HCT116 (cell line): ENCODE data around the gene SERTM1.

Source experiments
- ATF3 ChIP-seq: IDR thresholded peaks from 2 replicates; pipeline ENCODE4 v1.6.1; 2012
- CEBPB ChIP-seq: IDR thresholded peaks from 2 replicates; pipeline ENCODE4 v1.6.1; 2012; ENCODE audit warnings: low read depth
- CTCF ChIP-seq, 3 experiments: fragments of 200-600 bp in 1 of 3; sonication (generic) in 1 of 3; IDR thresholded peaks in 2 of 3; conservative IDR thresholded peaks in 1 of 3; 2 replicates each; pipeline ENCODE4 v1.5.1; 2012 to 2017; ENCODE audit warnings: low read depth in 2 of 3, low read length in 2 of 3, antibody characterized with exemption in 1 of 3, borderline replicate concordance in 1 of 3, control low read depth in 1 of 3, mild to moderate bottlenecking in 1 of 3, mixed read lengths in 1 of 3, mixed run types in 1 of 3, moderate library complexity in 1 of 3; ENCODE audit not compliant: insufficient read depth in 1 of 3
- EGR1 ChIP-seq: IDR thresholded peaks from 2 replicates; pipeline ENCODE4 v1.6.1; 2012; ENCODE audit warnings: low read depth
- EZH2 ChIP-seq: fragments of 200-600 bp; sonication (generic); IDR thresholded peaks from 2 replicates; pipeline ENCODE4 v1.6.1; 2017; ENCODE audit warnings: antibody characterized with exemption, mixed run types
- EZH2phosphoT487 ChIP-seq: fragments of 200-600 bp; IDR thresholded peaks from 2 replicates; pipeline ENCODE4 v1.6.1; 2018; ENCODE audit warnings: antibody characterized with exemption, borderline replicate concordance
- MAX ChIP-seq: IDR thresholded peaks from 2 replicates; pipeline ENCODE4 v1.6.1; 2012
- POLR2A ChIP-seq: IDR thresholded peaks from 2 replicates; pipeline ENCODE4 v1.7.0; 2011; ENCODE audit warnings: borderline replicate concordance; ENCODE audit not compliant: insufficient read depth, insufficient read length; ENCODE audit errors: extremely low read depth
- POLR2AphosphoS5 ChIP-seq: IDR thresholded peaks from 2 replicates; pipeline ENCODE4 v1.6.1; 2011; ENCODE audit warnings: mild to moderate bottlenecking, low read depth, low read length, moderate library complexity
- RAD21 ChIP-seq: IDR thresholded peaks from 2 replicates; pipeline ENCODE4 v1.6.1; 2012; ENCODE audit warnings: low read depth, mild to moderate bottlenecking
- REST ChIP-seq: IDR thresholded peaks from 2 replicates; pipeline ENCODE4 v1.6.1; 2012; ENCODE audit warnings: low read depth
- ZBTB33 ChIP-seq: IDR thresholded peaks from 2 replicates; pipeline ENCODE4 v1.6.1; 2011; ENCODE audit warnings: mild to moderate bottlenecking, low read length, moderate library complexity; ENCODE audit not compliant: insufficient replicate concordance; ENCODE audit errors: extremely low read depth

GRCh38 chr13:36683701-36684100 lies 9.9 kb downstream of the SERTM1 start:
- TF ChIP-seq EZH2 (no peak), CTCF (IDR thresholded peaks at IDR 0.05 in 2 of 3, conservative IDR thresholded peaks at IDR 0.05 in 1 of 3; ENCODE audit: borderline replicate concordance in 1 of 3, insufficient read depth in 1 of 3, low read depth in 2 of 3, low read length in 2 of 3) (no peak), RAD21 (no peak), REST (no peak), POLR2A (no peak), POLR2AphosphoS5 (no peak), EZH2phosphoT487 (no peak), CEBPB (no peak), ATF3 (no peak), MAX (no peak), EGR1 (no peak), ZBTB33 (no peak)
